K562 (cell line): ENCODE measurements around the gene SFT2D2. TPM values are rescaled to one million over a fixed set of nuclear protein-coding genes. Genes with fewer than 3 reads are reported as not detected.

ENCODE experiments used
- CBX1 ChIP-seq: sonication (generic); IDR thresholded peaks from 2 replicates; pipeline ENCODE4 v1.6.1; 2016; ENCODE audit warnings: antibody characterized with exemption, low read depth, mild to moderate bottlenecking
- CEBPB ChIP-seq: fragments of 450-650 bp; IDR thresholded peaks from 2 replicates; pipeline ENCODE4 v1.6.1; 2016; ENCODE audit warnings: missing genetic modification characterization, missing compliant biosample characterization
- CREM ChIP-seq: IDR thresholded peaks from 2 replicates; pipeline ENCODE4 v1.6.1; 2014; ENCODE audit warnings: antibody characterized with exemption, low read depth
- ELF4 ChIP-seq: fragments of 450-650 bp; formaldehyde crosslinking; IDR thresholded peaks from 2 replicates; pipeline ENCODE4 v1.4.0; 2022; ENCODE audit warnings: missing genetic modification characterization
- FOXM1 ChIP-seq, 2 experiments: fragments of 450-650 bp in 1 of 2; sonication (generic) in 1 of 2; formaldehyde crosslinking in 1 of 2; IDR thresholded peaks; 2 replicates each; pipeline versions ENCODE4 v1.6.1 to v1.9.0; 2017 to 2022; ENCODE audit warnings: low read depth in 2 of 2, mild to moderate bottlenecking in 2 of 2, missing genetic modification reagents in 1 of 2, moderate library complexity in 1 of 2
- HNRNPUL1 ChIP-seq: fragments of 200-400 bp; formaldehyde crosslinking; IDR thresholded peaks from 2 replicates; pipeline ENCODE4 v1.6.1; 2017; ENCODE audit warnings: low read length
- KAT7 ChIP-seq: sonication (generic); formaldehyde crosslinking; IDR thresholded peaks from 2 replicates; pipeline ENCODE4 v1.8.0; 2022; ENCODE audit warnings: missing genetic modification reagents, mild to moderate bottlenecking, borderline replicate concordance
- LARP7 ChIP-seq: fragments of 450-650 bp; IDR thresholded peaks from 2 replicates; pipeline ENCODE4 v1.6.1; 2016
- MAZ ChIP-seq, 2 experiments: fragments of 450-650 bp in 1 of 2; sonication (generic) in 1 of 2; formaldehyde crosslinking; IDR thresholded peaks in 1 of 2; conservative IDR thresholded peaks in 1 of 2; 2 replicates each; pipeline versions ENCODE4 v1.4.0 to v1.5.0; 2020; ENCODE audit warnings: mild to moderate bottlenecking in 1 of 2, missing genetic modification reagents in 1 of 2
- NR3C1 ChIP-seq: sonication (generic); formaldehyde crosslinking; IDR thresholded peaks from 2 replicates; pipeline ENCODE4 v1.8.1; 2022; ENCODE audit warnings: missing genetic modification reagents
- NUFIP1 ChIP-seq: fragments of 450-650 bp; IDR thresholded peaks from 2 replicates; pipeline ENCODE4 v1.6.1; 2018; ENCODE audit not compliant: partially characterized antibody
- RAD51 ChIP-seq: fragments of 450-650 bp; IDR thresholded peaks from 2 replicates; pipeline ENCODE4 v1.7.1; 2016; ENCODE audit warnings: low read depth, mild to moderate bottlenecking, borderline replicate concordance
- SETDB1 ChIP-seq: IDR thresholded peaks from one replicate; pipeline ENCODE4 v1.6.1; 2012; ENCODE audit warnings: low read length, control low read depth, inconsistent platforms
- TBP ChIP-seq: optimal IDR thresholded peaks from 2 replicates; pipeline ENCODE3; 2011; ENCODE audit warnings: low read depth, low read length, improper control_type of control experiment
- TEAD4 ChIP-seq, 2 experiments: sonication (generic) in 1 of 2; formaldehyde crosslinking in 1 of 2; IDR thresholded peaks; 2 replicates each; pipeline versions ENCODE4 v1.6.1 to v1.8.0; 2012 to 2022; ENCODE audit warnings: borderline replicate concordance in 1 of 2, inconsistent platforms in 1 of 2, low read length in 1 of 2, mild to moderate bottlenecking in 1 of 2, missing genetic modification reagents in 1 of 2
- TFAM ChIP-seq: fragments of 250-450 bp; sonication (Bioruptor Pico); conservative IDR thresholded peaks from 2 replicates; pipeline ENCODE4 v1.5.0; 2021; ENCODE audit warnings: mild to moderate bottlenecking, moderate library complexity
- XRCC5 ChIP-seq: fragments of 200-400 bp; formaldehyde crosslinking; IDR thresholded peaks from 2 replicates; pipeline ENCODE4 v1.6.1; 2017; ENCODE audit warnings: low read depth, mild to moderate bottlenecking, low read length
- ZNF184 ChIP-seq: sonication (generic); formaldehyde crosslinking; IDR thresholded peaks from 2 replicates; pipeline ENCODE4 v1.5.0; 2020; ENCODE audit warnings: missing genetic modification reagents
- ZNF253 ChIP-seq: fragments of 250-450 bp; sonication (Bioruptor Pico); conservative IDR thresholded peaks from 2 replicates; pipeline ENCODE4 v1.6.1; 2021; ENCODE audit warnings: mild to moderate bottlenecking
- ZNF445 ChIP-seq: fragments of 250-450 bp; sonication (Bioruptor Pico); IDR thresholded peaks from 2 replicates; pipeline ENCODE4 v1.4.0; 2020; ENCODE audit warnings: low read depth, mild to moderate bottlenecking, moderate library complexity
- ZNF551 ChIP-seq: fragments of 250-450 bp; sonication (Bioruptor Pico); IDR thresholded peaks from 2 replicates; pipeline ENCODE4 v1.5.0; 2021; ENCODE audit warnings: mild to moderate bottlenecking, moderate library complexity
- polyA plus RNA-seq, 8 experiments: library from polyadenylated mRNA; depleted of rRNA in 4 of 8; stranded (reverse) in 5 of 8; unstranded in 3 of 8; fragments of >200 nt; fragmentation: Nextera tagmentation in 2 of 8; fragmentation: Illumina TruSeq in 1 of 8; extraction: Ambion mirVana in 2 of 8; extraction: Trizol in 1 of 8; gene quantifications; 2 replicates each; pipeline versions ENCODE4 v1.2.1 to v1.2.3, GENCODE V29; 2011 to 2014; ENCODE audit warnings: inconsistent platforms in 1 of 8, missing spikeins in 1 of 8
- total RNA-seq, 7 experiments: library from RNA; depleted of rRNA in 6 of 7; stranded (reverse); fragments of >200 nt in 6 of 7; fragmentation: Illumina TruSeq in 2 of 7; extraction: Trizol in 2 of 7; gene quantifications; 2 replicates each; pipeline versions ENCODE4 v1.2.1 to v1.2.3, GENCODE V29; 2011 to 2021; ENCODE audit warnings: low replicate concordance in 1 of 7
- TF ChIP-seq, protein P1 (sequence below): fragments of 250-450 bp; sonication (Bioruptor Pico); IDR thresholded peaks from 2 replicates; pipeline ENCODE4 v1.8.0; 2022; ENCODE audit warnings: moderate library complexity, mild to moderate bottlenecking, inconsistent platforms
- TF ChIP-seq, protein P2 (sequence below): sonication (generic); formaldehyde crosslinking; IDR thresholded peaks from 2 replicates; pipeline ENCODE4 v1.5.0; 2020; ENCODE audit warnings: missing genetic modification reagents
- TF ChIP-seq, protein P3 (sequence below): fragments of 450-650 bp; IDR thresholded peaks from 2 replicates; pipeline ENCODE4 v1.6.1; 2016; ENCODE audit warnings: borderline replicate concordance
- TF ChIP-seq, protein P4 (sequence below): fragments of 200-800 bp; sonication (Bioruptor generic); IDR thresholded peaks from 2 replicates; pipeline ENCODE4 v1.6.1; 2017; ENCODE audit warnings: missing genetic modification characterization, missing compliant biosample characterization

The SFT2D2 gene
- total and polyA plus RNA-seq, 9 of the 15 experiments (the other 6 are each of a cell fraction or from before 2014, with no cell fraction given), result 3.4 to 50.1 (median 21.6) TPM

DNA sequence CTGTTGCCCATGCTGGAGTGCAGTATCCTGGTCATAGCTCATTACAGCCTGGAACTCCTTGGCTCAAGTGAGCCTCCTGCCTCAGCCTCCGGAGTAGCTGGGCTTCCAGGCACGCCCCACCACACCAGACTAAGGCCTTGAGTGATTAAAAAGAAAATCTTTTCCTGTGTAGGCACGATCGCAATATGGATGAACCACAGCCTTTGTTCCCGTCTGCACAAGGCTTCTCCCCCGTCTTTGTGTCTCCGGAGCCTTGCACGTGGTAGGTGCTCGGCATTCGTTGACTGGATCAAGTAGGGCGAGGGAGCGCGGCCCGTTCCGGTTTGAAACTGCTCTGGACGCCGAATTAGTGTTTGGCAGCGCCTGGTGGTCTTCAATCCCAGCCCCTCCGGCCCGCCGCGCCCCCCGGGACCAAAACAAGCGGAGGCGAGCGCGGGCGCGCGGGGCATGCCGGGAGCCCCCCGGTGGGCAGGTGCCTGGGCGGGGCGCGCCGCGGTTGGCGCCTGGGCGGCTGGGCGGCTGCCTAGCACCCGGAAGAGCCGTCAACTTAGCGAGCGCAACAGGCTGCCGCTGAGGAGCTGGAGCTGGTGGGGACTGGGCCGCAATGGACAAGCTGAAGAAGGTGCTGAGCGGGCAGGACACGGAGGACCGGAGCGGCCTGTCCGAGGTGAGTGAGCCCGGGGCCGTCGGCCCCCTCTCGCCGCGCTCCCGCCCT is at the start of gene SFT2D2 (continued):
- TF ChIP-seq, protein P1, sequence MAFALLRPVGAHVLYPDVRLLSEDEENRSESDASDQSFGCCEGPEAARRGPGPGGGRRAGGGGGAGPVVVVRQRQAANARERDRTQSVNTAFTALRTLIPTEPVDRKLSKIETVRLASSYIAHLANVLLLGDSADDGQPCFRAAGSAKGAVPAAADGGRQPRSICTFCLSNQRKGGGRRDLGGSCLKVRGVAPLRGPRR (CRISPR knock-in tag), result peak; percentile 81; the same call in 1 of the 2 replicates
- TF ChIP-seq, protein P2, sequence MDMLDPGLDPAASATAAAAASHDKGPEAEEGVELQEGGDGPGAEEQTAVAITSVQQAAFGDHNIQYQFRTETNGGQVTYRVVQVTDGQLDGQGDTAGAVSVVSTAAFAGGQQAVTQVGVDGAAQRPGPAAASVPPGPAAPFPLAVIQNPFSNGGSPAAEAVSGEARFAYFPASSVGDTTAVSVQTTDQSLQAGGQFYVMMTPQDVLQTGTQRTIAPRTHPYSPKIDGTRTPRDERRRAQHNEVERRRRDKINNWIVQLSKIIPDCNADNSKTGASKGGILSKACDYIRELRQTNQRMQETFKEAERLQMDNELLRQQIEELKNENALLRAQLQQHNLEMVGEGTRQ (CRISPR knock-in tag), result no peak
- TF ChIP-seq CBX1 (peak; percentile 97), FOXM1 (IDR thresholded peaks at IDR 0.05; ENCODE audit: low read depth) (no peak), FOXM1 (CRISPR knock-in tag; IDR thresholded peaks at IDR 0.05; ENCODE audit: low read depth) (no peak; the same call in none of the 2 replicates), LARP7 (no peak), ELF4 (CRISPR knock-in tag) (peak; percentile 46; the same call in 1 of the 2 replicates), KAT7 (peak; percentile 62; the same call in 1 of the 2 replicates), ZNF445 (CRISPR knock-in tag) (no peak), TBP (peak; percentile 91), ZNF184 (CRISPR knock-in tag) (no peak), HNRNPUL1 (no peak), MAZ (CRISPR knock-in tag; conservative IDR thresholded peaks at IDR 0.05 in 1 of 2, IDR thresholded peaks at IDR 0.05 in 1 of 2) (peak; percentile 51 to 96), TEAD4 (IDR thresholded peaks at IDR 0.05; ENCODE audit: low read length) (peak; percentile 74), TEAD4 (CRISPR knock-in tag; IDR thresholded peaks at IDR 0.05; ENCODE audit: borderline replicate concordance) (peak; percentile 90), TFAM (no peak), ZNF551 (CRISPR knock-in tag) (no peak), NR3C1 (no peak), SETDB1 (no peak), ZNF253 (no peak), NUFIP1 (peak; percentile 64), CREM (peak; percentile 9), RAD51 (no peak), CEBPB (tag) (peak; percentile 53; the same call in 1 of the 2 replicates), XRCC5 (no peak)
- TF ChIP-seq, protein P3, sequence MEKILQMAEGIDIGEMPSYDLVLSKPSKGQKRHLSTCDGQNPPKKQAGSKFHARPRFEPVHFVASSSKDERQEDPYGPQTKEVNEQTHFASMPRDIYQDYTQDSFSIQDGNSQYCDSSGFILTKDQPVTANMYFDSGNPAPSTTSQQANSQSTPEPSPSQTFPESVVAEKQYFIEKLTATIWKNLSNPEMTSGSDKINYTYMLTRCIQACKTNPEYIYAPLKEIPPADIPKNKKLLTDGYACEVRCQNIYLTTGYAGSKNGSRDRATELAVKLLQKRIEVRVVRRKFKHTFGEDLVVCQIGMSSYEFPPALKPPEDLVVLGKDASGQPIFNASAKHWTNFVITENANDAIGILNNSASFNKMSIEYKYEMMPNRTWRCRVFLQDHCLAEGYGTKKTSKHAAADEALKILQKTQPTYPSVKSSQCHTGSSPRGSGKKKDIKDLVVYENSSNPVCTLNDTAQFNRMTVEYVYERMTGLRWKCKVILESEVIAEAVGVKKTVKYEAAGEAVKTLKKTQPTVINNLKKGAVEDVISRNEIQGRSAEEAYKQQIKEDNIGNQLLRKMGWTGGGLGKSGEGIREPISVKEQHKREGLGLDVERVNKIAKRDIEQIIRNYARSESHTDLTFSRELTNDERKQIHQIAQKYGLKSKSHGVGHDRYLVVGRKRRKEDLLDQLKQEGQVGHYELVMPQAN, result peak; percentile 60
- TF ChIP-seq, protein P4, sequence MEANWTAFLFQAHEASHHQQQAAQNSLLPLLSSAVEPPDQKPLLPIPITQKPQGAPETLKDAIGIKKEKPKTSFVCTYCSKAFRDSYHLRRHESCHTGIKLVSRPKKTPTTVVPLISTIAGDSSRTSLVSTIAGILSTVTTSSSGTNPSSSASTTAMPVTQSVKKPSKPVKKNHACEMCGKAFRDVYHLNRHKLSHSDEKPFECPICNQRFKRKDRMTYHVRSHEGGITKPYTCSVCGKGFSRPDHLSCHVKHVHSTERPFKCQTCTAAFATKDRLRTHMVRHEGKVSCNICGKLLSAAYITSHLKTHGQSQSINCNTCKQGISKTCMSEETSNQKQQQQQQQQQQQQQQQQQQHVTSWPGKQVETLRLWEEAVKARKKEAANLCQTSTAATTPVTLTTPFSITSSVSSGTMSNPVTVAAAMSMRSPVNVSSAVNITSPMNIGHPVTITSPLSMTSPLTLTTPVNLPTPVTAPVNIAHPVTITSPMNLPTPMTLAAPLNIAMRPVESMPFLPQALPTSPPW (CRISPR knock-in tag), result peak; percentile 97
